ENCODE measurements around the gene POU2AF1. TPM values are rescaled to one million over a fixed set of nuclear protein-coding genes. Genes with fewer than 3 reads are reported as not detected.

The POU2AF1 gene
- total RNA-seq, 4 donors from 2014 or later, result 1.4 to 19.8 (median 2.9) TPM

DNA sequence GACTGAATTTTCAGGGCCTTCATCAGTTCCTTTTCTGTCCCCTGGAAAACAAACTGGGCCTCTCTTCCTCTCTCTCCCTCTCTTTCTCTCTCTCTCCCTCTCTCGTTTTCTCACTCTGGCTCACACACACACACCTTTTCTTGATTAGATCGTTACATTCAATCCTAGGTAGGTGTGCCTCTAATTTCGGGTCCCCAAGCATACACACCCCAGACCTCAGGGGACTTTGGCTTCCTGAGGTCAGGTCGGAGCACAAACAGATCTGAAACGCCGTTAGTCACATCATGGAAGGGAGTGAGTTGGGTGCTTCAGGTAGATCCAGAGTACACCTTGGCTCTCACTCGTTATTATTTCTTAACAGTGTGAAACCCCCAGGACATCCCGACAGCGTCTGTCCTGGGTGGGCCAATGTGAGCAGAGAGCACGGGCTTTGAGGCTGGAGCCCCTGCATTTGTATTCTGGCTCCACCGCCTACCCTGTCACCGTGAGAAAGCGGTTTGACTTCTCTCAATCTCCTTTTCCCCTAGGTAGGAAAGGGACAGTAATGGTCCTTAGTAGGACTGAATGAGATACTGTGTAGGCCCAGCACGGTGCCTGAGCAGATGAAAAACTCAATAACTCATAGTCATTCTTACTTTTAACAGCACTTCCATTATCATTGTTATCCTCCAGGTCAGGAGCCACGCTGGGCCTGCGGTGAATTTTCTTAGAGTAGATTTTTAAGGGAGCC, 37.3 kb upstream of the POU2AF1 start:
- H3K4me3 ChIP-seq, result no peak overlapping the region
- in situ Hi-C loops (cut with MboI; ENCODE audit: low pct_ligation_motif_present in 1 of 4, low pct_unique_long_range_greater_than_20kb in 1 of 4, low sequenced_read_pairs in 3 of 4), result no loop called here
- WGBS, 2 donors (ENCODE audit: low coverage in 1 of 2), result 74 to 83% methylated on average over 2 to 16 of the region's 16 CpGs

DNA sequence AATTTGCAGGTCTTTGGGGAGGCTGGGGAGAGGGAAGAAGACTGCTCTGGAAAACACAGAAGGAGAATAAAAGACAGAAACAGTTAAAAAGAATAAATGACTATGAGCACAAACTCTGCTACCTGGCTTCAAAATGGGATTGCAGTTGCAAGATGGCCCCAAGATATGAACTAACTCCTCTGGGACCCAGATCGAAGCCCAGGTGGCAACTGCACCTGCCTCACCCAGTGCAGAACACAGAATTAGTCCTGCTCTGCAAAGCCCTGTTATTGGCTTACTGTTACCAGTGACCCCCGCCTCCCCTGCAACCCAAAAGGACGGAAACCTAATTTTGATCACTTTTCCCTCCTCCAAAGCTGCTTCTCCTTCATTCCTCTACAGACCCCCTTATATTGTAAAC, 35.9 kb upstream of the POU2AF1 start:
- Histone ChIP-seq H3K27ac (peak overlapping the region in 1 of 4 donors; percentile 9), H3K27me3 (no peaks in the 10 kb centered on the region), H3K4me3 (no peak overlapping the region), H3K36me3 (no peaks in the 10 kb centered on the region), H3K4me1 (peaks cover 0 to 35% (median 12%) of the 10 kb centered on the region in 4 donors), H3K9me3 (no peaks in the 10 kb centered on the region)
- 83 to 89% methylated on average over 1 to 3 of the region's 3 CpGs for WGBS, 2 donors (ENCODE audit: low coverage in 1 of 2)
- in situ Hi-C loops (cut with MboI; ENCODE audit: low pct_ligation_motif_present in 1 of 4, low pct_unique_long_range_greater_than_20kb in 1 of 4, low sequenced_read_pairs in 3 of 4) (no loop called here), intact Hi-C loops (cut with DNase I; ENCODE audit: low total_unique reads) (loop anchor here (5.0 kb wide), 2 partner anchors 118 to 1752 kb away; partner anchors contain the start of gene POU2AF3)
- TF ChIP-seq, protein P1, sequence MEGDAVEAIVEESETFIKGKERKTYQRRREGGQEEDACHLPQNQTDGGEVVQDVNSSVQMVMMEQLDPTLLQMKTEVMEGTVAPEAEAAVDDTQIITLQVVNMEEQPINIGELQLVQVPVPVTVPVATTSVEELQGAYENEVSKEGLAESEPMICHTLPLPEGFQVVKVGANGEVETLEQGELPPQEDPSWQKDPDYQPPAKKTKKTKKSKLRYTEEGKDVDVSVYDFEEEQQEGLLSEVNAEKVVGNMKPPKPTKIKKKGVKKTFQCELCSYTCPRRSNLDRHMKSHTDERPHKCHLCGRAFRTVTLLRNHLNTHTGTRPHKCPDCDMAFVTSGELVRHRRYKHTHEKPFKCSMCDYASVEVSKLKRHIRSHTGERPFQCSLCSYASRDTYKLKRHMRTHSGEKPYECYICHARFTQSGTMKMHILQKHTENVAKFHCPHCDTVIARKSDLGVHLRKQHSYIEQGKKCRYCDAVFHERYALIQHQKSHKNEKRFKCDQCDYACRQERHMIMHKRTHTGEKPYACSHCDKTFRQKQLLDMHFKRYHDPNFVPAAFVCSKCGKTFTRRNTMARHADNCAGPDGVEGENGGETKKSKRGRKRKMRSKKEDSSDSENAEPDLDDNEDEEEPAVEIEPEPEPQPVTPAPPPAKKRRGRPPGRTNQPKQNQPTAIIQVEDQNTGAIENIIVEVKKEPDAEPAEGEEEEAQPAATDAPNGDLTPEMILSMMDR (IDR thresholded peaks at IDR 0.05), result no peak
- no peak for TF ChIP-seq EP300 (IDR thresholded peaks at IDR 0.05; ENCODE audit: low read depth)
- no peak for TF ChIP-seq POLR2A (IDR thresholded peaks at IDR 0.05)
- no peak for TF ChIP-seq POLR2AphosphoS5 (IDR thresholded peaks at IDR 0.05)
- no peak for DNase-seq

More for the DNA sequence above, 37.3 kb upstream of the POU2AF1 start:
- no peaks in the 10 kb centered on the region for H3K27me3 ChIP-seq
- intact Hi-C loops (cut with DNase I; ENCODE audit: low total_unique reads), result loop anchor here (5.0 kb wide), 2 partner anchors 119 to 1751 kb away; partner anchors contain the start of gene POU2AF3
- peak overlapping the region; percentile 59 to 78 (median 74) for H3K27ac ChIP-seq
- H3K36me3 ChIP-seq, result no peaks in the 10 kb centered on the region
- no peak for DNase-seq
- H3K4me1 ChIP-seq, result peaks cover 0 to 38% (median 12%) of the 10 kb centered on the region in 4 donors
- TF ChIP-seq POLR2AphosphoS5 (IDR thresholded peaks at IDR 0.05), result no peak
- H3K9me3 ChIP-seq, result no peaks in the 10 kb centered on the region

DNA sequence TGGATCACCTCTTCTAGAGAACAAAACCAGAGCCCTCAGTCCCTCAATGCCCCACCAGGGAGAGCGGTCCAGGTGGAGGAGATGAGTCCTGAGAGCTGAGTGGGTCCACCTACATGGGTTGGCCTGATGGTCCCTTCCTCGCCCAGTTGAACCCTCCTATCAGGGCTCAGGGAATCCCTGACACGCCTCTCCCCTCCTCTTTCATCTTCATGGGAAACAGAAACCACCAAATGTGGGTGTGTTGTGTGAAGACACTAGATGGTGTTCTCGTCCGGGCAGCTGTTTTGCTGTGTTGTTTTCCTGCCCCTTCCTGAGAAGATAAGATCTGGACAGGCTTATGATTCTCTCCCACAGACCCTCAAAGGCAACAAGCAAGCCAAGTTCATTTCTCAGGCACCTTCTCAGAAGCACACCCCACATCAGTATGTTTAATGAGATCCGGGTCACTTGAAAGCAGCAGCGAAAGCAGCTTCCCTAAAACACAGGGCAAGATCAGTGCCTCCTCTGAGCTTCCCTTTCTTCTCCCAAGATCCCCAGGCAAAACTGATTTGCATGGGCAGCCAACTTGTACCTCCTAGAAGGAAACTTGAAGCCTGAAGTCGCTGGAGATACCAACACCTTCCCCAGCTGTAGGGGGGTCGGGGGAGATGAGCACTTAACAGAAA, 35.3 kb upstream of the POU2AF1 start:
- DNase-seq, result peak; percentile 30
- WGBS, 2 donors (ENCODE audit: low coverage in 1 of 2), result 36 to 69% methylated on average over 4 to 9 of the region's 9 CpGs
- Histone ChIP-seq H3K36me3 (no peaks in the 10 kb centered on the region), H3K27ac (peak overlapping the region in 2 of 4 donors; percentile 9 to 29), H3K27me3 (no peaks in the 10 kb centered on the region), H3K4me3 (no peak overlapping the region), H3K4me1 (peaks cover 0 to 30% (median 10%) of the 10 kb centered on the region in 4 donors), H3K9me3 (no peaks in the 10 kb centered on the region)
- in situ Hi-C loops (cut with MboI; ENCODE audit: low pct_ligation_motif_present in 1 of 4, low pct_unique_long_range_greater_than_20kb in 1 of 4, low sequenced_read_pairs in 3 of 4), result no loop called here
- intact Hi-C loops (cut with DNase I; ENCODE audit: low total_unique reads), result no loop called here
- no peak for TF ChIP-seq EP300 (IDR thresholded peaks at IDR 0.05; ENCODE audit: low read depth)
- TF ChIP-seq, protein P1 (IDR thresholded peaks at IDR 0.05), result no peak
- TF ChIP-seq POLR2A (IDR thresholded peaks at IDR 0.05), result no peak
- no peak for TF ChIP-seq POLR2AphosphoS5 (IDR thresholded peaks at IDR 0.05)

DNA sequence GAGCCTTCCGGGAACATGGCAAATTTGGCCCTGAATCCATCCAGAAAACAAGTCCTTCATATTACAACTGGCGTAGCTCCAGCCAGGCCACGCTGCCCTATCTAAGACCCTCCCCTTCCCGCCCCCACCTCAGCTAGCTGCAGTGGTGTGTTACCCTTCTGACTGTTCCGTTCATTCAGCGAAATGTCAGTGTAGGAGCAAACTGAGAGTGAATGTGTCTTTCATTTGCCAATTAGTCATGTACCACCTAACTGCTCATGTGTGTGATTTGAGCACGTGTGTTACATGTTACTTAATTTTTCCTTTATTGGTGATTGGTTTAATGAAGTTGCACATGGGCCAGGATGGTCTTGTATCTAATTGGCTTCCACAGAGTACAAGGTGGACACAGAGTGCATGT, 34.8 kb upstream of the POU2AF1 start:
- H3K27me3 ChIP-seq, result no peaks in the 10 kb centered on the region
- H3K36me3 ChIP-seq, result no peaks in the 10 kb centered on the region
- H3K27ac ChIP-seq, result no peak overlapping the region
- H3K9me3 ChIP-seq, result no peaks in the 10 kb centered on the region
- H3K4me1 ChIP-seq, result peaks cover 0 to 24% (median 10%) of the 10 kb centered on the region in 4 donors
- no peak for DNase-seq
- 85 to 90% methylated on average over 3 to 7 of the region's 7 CpGs for WGBS, 2 donors (ENCODE audit: low coverage in 1 of 2)
- TF ChIP-seq EP300 (IDR thresholded peaks at IDR 0.05; ENCODE audit: low read depth) (no peak), POLR2A (IDR thresholded peaks at IDR 0.05) (no peak), POLR2AphosphoS5 (IDR thresholded peaks at IDR 0.05) (no peak)
- TF ChIP-seq, protein P1 (IDR thresholded peaks at IDR 0.05), result no peak
- in situ Hi-C loops (cut with MboI; ENCODE audit: low pct_ligation_motif_present in 1 of 4, low pct_unique_long_range_greater_than_20kb in 1 of 4, low sequenced_read_pairs in 3 of 4) (no loop called here), intact Hi-C loops (cut with DNase I; ENCODE audit: low total_unique reads) (no loop called here)
- H3K4me3 ChIP-seq, result no peak overlapping the region
